ENCODE results near the gene TTC23.

Gene TTC23

GRCh38 chr15:99110581-99111320 is 138.6 kb downstream of the TTC23 start:
- H3K27me3 ChIP-seq (ENCODE audit: insufficient read depth, poor library complexity, severe bottlenecking) = no peaks in the 10 kb centered on the region
- H3K27ac ChIP-seq (ENCODE audit: poor library complexity, severe bottlenecking) = no peak overlapping the region
- no peak overlapping the region for H3K4me3 ChIP-seq (ENCODE audit: severe bottlenecking)
- ATAC-seq (ENCODE audit: low read depth) = no peak
- H3K4me1 ChIP-seq (ENCODE audit: insufficient read depth, poor library complexity, severe bottlenecking) = no peaks in the 10 kb centered on the region
- H3K9me3 ChIP-seq (ENCODE audit: severe bottlenecking) = no peaks in the 10 kb centered on the region
- no peak for TF ChIP-seq CTCF (IDR thresholded peaks at IDR 0.05; ENCODE audit: poor library complexity, severe bottlenecking)
- DNase-seq (ENCODE audit: low spot score) = no peak
- no peaks in the 10 kb centered on the region for H3K36me3 ChIP-seq (ENCODE audit: low read depth)

- ATAC-seq (ENCODE audit: low read depth) (no peak), DNase-seq (ENCODE audit: low spot score) (no peak)
- H3K9me3 ChIP-seq (ENCODE audit: severe bottlenecking) = no peaks in the 10 kb centered on the region
- no peak for TF ChIP-seq CTCF (IDR thresholded peaks at IDR 0.05; ENCODE audit: poor library complexity, severe bottlenecking)
- no peak overlapping the region for H3K27ac ChIP-seq (ENCODE audit: poor library complexity, severe bottlenecking)
- H3K4me3 ChIP-seq (ENCODE audit: severe bottlenecking) = no peak overlapping the region
- H3K27me3 ChIP-seq (ENCODE audit: insufficient read depth, poor library complexity, severe bottlenecking) = no peaks in the 10 kb centered on the region
- H3K4me1 ChIP-seq (ENCODE audit: insufficient read depth, poor library complexity, severe bottlenecking) = no peaks in the 10 kb centered on the region
- no peaks in the 10 kb centered on the region for H3K36me3 ChIP-seq (ENCODE audit: low read depth)
Observed at GRCh38 chr15:99110093-99110492, 139.3 kb downstream of the TTC23 start.

GRCh38 chr15:99109555-99110021 is 139.8 kb downstream of the TTC23 start:
- Histone ChIP-seq H3K36me3 (ENCODE audit: low read depth) (no peaks in the 10 kb centered on the region), H3K27me3 (ENCODE audit: insufficient read depth, poor library complexity, severe bottlenecking) (no peaks in the 10 kb centered on the region), H3K4me1 (ENCODE audit: insufficient read depth, poor library complexity, severe bottlenecking) (no peaks in the 10 kb centered on the region), H3K27ac (ENCODE audit: poor library complexity, severe bottlenecking) (no peak overlapping the region), H3K9me3 (ENCODE audit: severe bottlenecking) (no peaks in the 10 kb centered on the region), H3K4me3 (ENCODE audit: severe bottlenecking) (no peak overlapping the region)
- ATAC-seq (ENCODE audit: low read depth) (no peak), DNase-seq (ENCODE audit: low spot score) (no peak)
- TF ChIP-seq CTCF (IDR thresholded peaks at IDR 0.05; ENCODE audit: poor library complexity, severe bottlenecking) = no peak

GRCh38 chr15:99108993-99109392 is 140.4 kb downstream of the TTC23 start:
- no peak overlapping the region for H3K4me3 ChIP-seq (ENCODE audit: severe bottlenecking)
- H3K36me3 ChIP-seq (ENCODE audit: low read depth) = no peaks in the 10 kb centered on the region
- no peaks in the 10 kb centered on the region for H3K4me1 ChIP-seq (ENCODE audit: insufficient read depth, poor library complexity, severe bottlenecking)
- no peak for TF ChIP-seq CTCF (IDR thresholded peaks at IDR 0.05; ENCODE audit: poor library complexity, severe bottlenecking)
- H3K27ac ChIP-seq (ENCODE audit: poor library complexity, severe bottlenecking) = no peak overlapping the region
- ATAC-seq (ENCODE audit: low read depth) = no peak
- no peaks in the 10 kb centered on the region for H3K27me3 ChIP-seq (ENCODE audit: insufficient read depth, poor library complexity, severe bottlenecking)
- DNase-seq (ENCODE audit: low spot score) = no peak
- no peaks in the 10 kb centered on the region for H3K9me3 ChIP-seq (ENCODE audit: severe bottlenecking)
